Left ventricle myocardium inferior (tissue), 1 donor: ENCODE results near the gene ARHGAP42. TPM values are rescaled to one million over a fixed set of nuclear protein-coding genes. Genes with fewer than 3 reads are reported as not detected.

Source experiments
- DNase-seq: peaks from one replicate; pipeline ENCODE4 v3.0.0-alpha.2; 2020
- H3K27ac ChIP-seq: fragments of 200-600 bp; replicated peaks from 2 replicates; pipeline ENCODE4 v1.8.0; 2021
- H3K27me3 ChIP-seq: fragments of 200-600 bp; 2 replicates; pipeline ENCODE4 v1.8.0; 2021; ENCODE audit warnings: low read depth
- H3K36me3 ChIP-seq: fragments of 200-600 bp; 2 replicates; pipeline ENCODE4 v1.8.0; 2021
- H3K4me1 ChIP-seq: fragments of 200-600 bp; 2 replicates; pipeline ENCODE4 v1.8.0; 2021
- H3K4me3 ChIP-seq: fragments of 200-600 bp; 2 replicates; pipeline ENCODE4 v1.8.0; 2021; ENCODE audit warnings: mild to moderate bottlenecking, moderate library complexity
- H3K9me3 ChIP-seq: fragments of 200-600 bp; replicated peaks from 2 replicates; pipeline ENCODE4 v1.8.0; 2021
- intact Hi-C: fragments of 100-400 bp; cut with micrococcal nuclease; formaldehyde crosslinking; loops from one replicate; pipeline ENCODE4 v1.11.0; 2022
- total RNA-seq: library from RNA; stranded (reverse); fragmentation: NEBNext Ultra II Directional; extraction: Animal tissue kit (Norgen Biotek cat#: 25700); gene quantifications from one replicate; pipeline ENCODE4 v1.2.1, GENCODE V29; 2021
- TF ChIP-seq, protein P1 (sequence below): fragments of 200-600 bp; IDR thresholded peaks from 2 replicates; pipeline ENCODE4 v1.8.0; 2021; ENCODE audit warnings: antibody characterized with exemption, mild to moderate bottlenecking, borderline replicate concordance
- donor health status: DM: no; HTN: yes; CAD: no; lungs with severe emphysema.

The ARHGAP42 gene
- total RNA-seq, 1 donor from 2014 or later, result 11.1 TPM

DNA sequence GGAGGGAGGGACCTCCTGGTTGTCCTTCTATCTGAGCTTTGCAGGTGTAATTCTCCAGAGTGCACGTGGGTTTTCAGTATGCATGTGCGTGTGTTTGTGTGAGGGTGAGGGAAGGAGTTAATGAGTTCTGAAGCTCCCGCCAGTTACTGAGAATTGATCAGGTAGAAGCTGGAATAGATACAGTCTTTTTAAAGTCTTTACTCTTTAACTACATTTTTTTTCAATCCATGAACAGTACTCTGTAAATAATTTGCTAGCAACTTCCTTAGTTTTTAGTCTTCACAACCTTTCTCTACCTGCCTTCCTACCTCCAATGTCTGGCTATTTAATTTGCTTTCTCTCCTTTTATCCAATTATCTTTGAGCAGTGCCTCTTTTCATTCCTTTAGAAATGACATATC is 25.5 kb downstream of the ARHGAP42 start:
- intact Hi-C loops, result loop anchor here (10.0 kb wide), 1 partner anchor 72 kb away; no protein-coding TSS in a partner anchor
- no peaks in the 10 kb centered on the region for H3K36me3 ChIP-seq
- no peak overlapping the region for H3K4me3 ChIP-seq
- no peak for DNase-seq
- H3K27ac ChIP-seq, result no peak overlapping the region
- peaks cover 16% of the 10 kb centered on the region for H3K4me1 ChIP-seq
- TF ChIP-seq, protein P1, sequence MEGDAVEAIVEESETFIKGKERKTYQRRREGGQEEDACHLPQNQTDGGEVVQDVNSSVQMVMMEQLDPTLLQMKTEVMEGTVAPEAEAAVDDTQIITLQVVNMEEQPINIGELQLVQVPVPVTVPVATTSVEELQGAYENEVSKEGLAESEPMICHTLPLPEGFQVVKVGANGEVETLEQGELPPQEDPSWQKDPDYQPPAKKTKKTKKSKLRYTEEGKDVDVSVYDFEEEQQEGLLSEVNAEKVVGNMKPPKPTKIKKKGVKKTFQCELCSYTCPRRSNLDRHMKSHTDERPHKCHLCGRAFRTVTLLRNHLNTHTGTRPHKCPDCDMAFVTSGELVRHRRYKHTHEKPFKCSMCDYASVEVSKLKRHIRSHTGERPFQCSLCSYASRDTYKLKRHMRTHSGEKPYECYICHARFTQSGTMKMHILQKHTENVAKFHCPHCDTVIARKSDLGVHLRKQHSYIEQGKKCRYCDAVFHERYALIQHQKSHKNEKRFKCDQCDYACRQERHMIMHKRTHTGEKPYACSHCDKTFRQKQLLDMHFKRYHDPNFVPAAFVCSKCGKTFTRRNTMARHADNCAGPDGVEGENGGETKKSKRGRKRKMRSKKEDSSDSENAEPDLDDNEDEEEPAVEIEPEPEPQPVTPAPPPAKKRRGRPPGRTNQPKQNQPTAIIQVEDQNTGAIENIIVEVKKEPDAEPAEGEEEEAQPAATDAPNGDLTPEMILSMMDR, result no peak
- H3K9me3 ChIP-seq, result no peaks in the 10 kb centered on the region
- H3K27me3 ChIP-seq, result no peaks in the 10 kb centered on the region

- TF ChIP-seq, protein P1, result no peak
- peaks cover 31% of the 10 kb centered on the region for H3K4me1 ChIP-seq
- DNase-seq, result no peak
- H3K27ac ChIP-seq, result peak overlapping the region; percentile 78
- peak overlapping the region; percentile 41 for H3K4me3 ChIP-seq
- intact Hi-C loops, result loop anchor here (10.0 kb wide), 1 partner anchor 70 kb away; no protein-coding TSS in a partner anchor
- H3K9me3 ChIP-seq, result no peaks in the 10 kb centered on the region
- no peaks in the 10 kb centered on the region for H3K36me3 ChIP-seq
- no peaks in the 10 kb centered on the region for H3K27me3 ChIP-seq
These were observed 28.2 kb downstream of the ARHGAP42 start for GRCh38 chr11:100715165-100715761.

- Histone ChIP-seq H3K4me1 (peaks cover 36% of the 10 kb centered on the region), H3K36me3 (no peaks in the 10 kb centered on the region), H3K27me3 (no peaks in the 10 kb centered on the region), H3K27ac (peak overlapping the region; percentile 78), H3K9me3 (no peaks in the 10 kb centered on the region), H3K4me3 (peak overlapping the region; percentile 41)
- no peak for DNase-seq
- TF ChIP-seq, protein P1, result no peak
- intact Hi-C loops, result loop anchor here (10.0 kb wide), 1 partner anchor 68 kb away; no protein-coding TSS in a partner anchor
These were observed 29.8 kb downstream of the ARHGAP42 start for GRCh38 chr11:100716838-100717237.

DNA sequence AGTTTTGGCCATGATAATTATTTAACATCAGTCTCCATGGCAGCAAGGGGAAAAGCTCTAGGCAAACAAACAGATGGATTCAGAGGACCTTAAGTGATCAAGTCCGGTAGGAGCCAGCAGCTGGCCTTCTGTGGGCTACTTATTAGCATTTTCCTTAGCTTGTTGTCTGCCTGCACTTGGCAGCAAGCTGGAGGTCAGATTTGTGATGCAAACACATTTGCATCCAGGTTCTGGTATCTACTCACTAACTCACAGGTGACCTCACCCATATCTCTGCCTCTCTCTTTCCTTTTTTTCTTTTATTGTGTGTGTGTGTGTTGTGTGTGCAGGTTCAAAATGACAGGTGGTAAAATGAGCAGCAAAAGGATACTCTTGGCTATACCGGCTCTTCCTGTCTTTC is 32.3 kb downstream of the ARHGAP42 start:
- H3K4me3 ChIP-seq, result peak overlapping the region; percentile 38
- intact Hi-C loops, result loop anchor here (10.0 kb wide), 1 partner anchor 65 kb away; no protein-coding TSS in a partner anchor
- H3K27me3 ChIP-seq, result no peaks in the 10 kb centered on the region
- peaks cover 36% of the 10 kb centered on the region for H3K4me1 ChIP-seq
- peak overlapping the region; percentile 83 for H3K27ac ChIP-seq
- TF ChIP-seq, protein P1, result no peak
- no peak for DNase-seq
- no peaks in the 10 kb centered on the region for H3K9me3 ChIP-seq
- H3K36me3 ChIP-seq, result no peaks in the 10 kb centered on the region

GRCh38 chr11:100719809-100720221 is 32.7 kb downstream of the ARHGAP42 start:
- TF ChIP-seq, protein P1, result no peak
- H3K36me3 ChIP-seq, result no peaks in the 10 kb centered on the region
- H3K27me3 ChIP-seq, result no peaks in the 10 kb centered on the region
- H3K4me3 ChIP-seq, result peak overlapping the region; percentile 38
- H3K4me1 ChIP-seq, result peaks cover 37% of the 10 kb centered on the region
- no peak for DNase-seq
- intact Hi-C loops, result loop anchor here (10.0 kb wide), 1 partner anchor 65 kb away; no protein-coding TSS in a partner anchor
- H3K9me3 ChIP-seq, result no peaks in the 10 kb centered on the region
- H3K27ac ChIP-seq, result peak overlapping the region; percentile 83
